Right lobe of liver (tissue), 6 donors: Measurements from ENCODE around the gene KLHL6. TPM values are rescaled to one million over a fixed set of nuclear protein-coding genes. Genes with fewer than 3 reads are reported as not detected.
A peak's percentile ranks its signal among the peaks of the same experiment; 100 is the strongest.

Experiments used
- ATAC-seq, 4 donors: fragments of 200-7000 bp; cut with Tn5 transposase; one replicate each; pipeline ENCODE4 v1.9.1; 2020; ENCODE audit warnings: mild to moderate bottlenecking in 4 of 4, moderate library complexity in 4 of 4
- DNase-seq, 3 donors: peaks; one replicate each; pipeline ENCODE4 v3.0.0-alpha.2; 2020
- H3K27ac ChIP-seq, 3 donors: fragments of 200-600 bp; one replicate each; pipeline ENCODE4 v1.8.0; 2022
- H3K27me3 ChIP-seq, 2 donors: fragments of 200-600 bp; one replicate each; pipeline ENCODE4 v1.8.0; 2022
- H3K36me3 ChIP-seq, 4 donors: fragments of 200-600 bp; sonication (generic) in 1 of 4; one replicate each; pipeline versions ENCODE4 v1.5.1 to v1.8.0; 2017 to 2022; ENCODE audit warnings: control low read depth in 1 of 4
- H3K4me1 ChIP-seq, 4 donors: fragments of 200-600 bp; sonication (generic) in 1 of 4; one replicate each; pipeline versions ENCODE4 v1.5.1 to v1.8.0; 2017 to 2022; ENCODE audit warnings: control low read depth in 1 of 4
- H3K4me3 ChIP-seq, 3 donors: fragments of 200-600 bp; one replicate each; pipeline ENCODE4 v1.8.0; 2022
- H3K9me3 ChIP-seq, 4 donors: fragments of 200-600 bp; sonication (generic) in 1 of 4; one replicate each; pipeline versions ENCODE4 v1.5.1 to v1.8.0; 2017 to 2022; ENCODE audit warnings: control low read depth in 1 of 4
- POLR2A ChIP-seq: fragments of 450-650 bp; IDR thresholded peaks from one replicate; pipeline ENCODE4 v1.6.1; 2017; ENCODE audit warnings: antibody characterized with exemption, mild to moderate bottlenecking
- WGBS: methylation state at CpG from one replicate; pipeline ENCODE4 v1.1.6; 2018; ENCODE audit warnings: low coverage, low lambda C conversion rate; ENCODE audit not compliant: insufficient coverage; ENCODE audit errors: missing lambda C conversion rate; 5-methylcytosine and 5-hydroxymethylcytosine counted together
- intact Hi-C, 2 donors: fragments of 100-400 bp; cut with DNase I; formaldehyde crosslinking; loops; one replicate each; pipeline versions ENCODE4 v1.11.2 to v1.14.1; 2022
- total RNA-seq, 6 experiments: library from RNA; depleted of rRNA in 2 of 6; stranded (reverse); fragments of >200 nt in 2 of 6; fragmentation: NEBNext Ultra II Directional in 3 of 6; extraction: Animal tissue kit (Norgen Biotek cat#: 25700) in 3 of 6; gene quantifications; one replicate each; pipeline versions ENCODE4 v1.1.0 to v1.2.4, GENCODE V29; 2016 to 2023
- TF ChIP-seq, protein P1 (sequence below), 4 donors: fragments of 200-600 bp in 3 of 4; fragments of 450-650 bp in 1 of 4; IDR thresholded peaks; one replicate each; pipeline versions ENCODE4 v1.5.1 to v1.8.0; 2016 to 2022; ENCODE audit warnings: antibody characterized with exemption in 4 of 4, mild to moderate bottlenecking in 2 of 4
- donor health status: DM: no; HTN: yes; CAD: no.
- donor health status: DM: no; HTN: no; CAD: no.
- donor health status: DM: no; HTN: no; CAD: no.
- donor health status: DM: no; HTN: yes; CAD: no.
- donor health status: DM: no; HTN: yes; CAD: no.

KLHL6 gene
- total RNA-seq, 6 experiments from 2014 or later = 0.59 to 2.7 (median 1.6) TPM

DNA sequence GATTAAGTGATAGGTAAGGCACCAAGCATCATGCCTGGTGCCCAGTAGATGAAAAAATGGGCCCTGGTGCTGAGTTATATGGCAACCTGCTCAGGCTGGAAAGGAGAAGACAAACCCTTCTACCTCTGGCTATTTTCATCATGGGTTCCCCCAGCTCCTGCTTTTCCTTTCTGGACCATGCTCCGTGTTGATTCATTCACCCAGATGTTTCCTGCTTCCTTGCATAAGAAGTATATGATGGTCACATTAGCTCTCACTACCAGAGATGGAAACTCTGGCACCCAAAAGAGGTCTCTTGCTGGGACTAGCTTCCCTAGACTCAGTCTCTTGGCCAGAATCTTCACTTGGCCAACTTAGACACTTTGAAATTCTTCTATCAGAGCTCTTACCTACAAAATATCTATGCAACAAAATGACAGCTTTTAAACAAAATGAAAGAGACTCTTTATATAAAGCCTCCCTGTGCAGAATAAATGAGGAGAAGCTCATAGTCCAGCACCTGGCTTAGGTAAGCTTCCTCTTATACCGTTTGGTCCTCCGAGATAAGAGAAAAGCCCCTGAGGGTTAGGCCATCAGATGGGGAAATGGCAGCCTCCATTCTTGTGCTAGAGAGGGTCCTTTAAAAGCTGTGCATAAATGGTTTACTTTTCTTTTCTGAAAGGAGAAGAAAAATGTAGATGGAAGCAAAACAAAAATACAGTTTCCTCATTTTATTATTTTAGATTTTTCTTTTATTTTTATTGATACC, 80.3 kb downstream of the KLHL6 start:
- no peak overlapping the region for H3K27ac ChIP-seq
- 54% methylated on average over 3 of the region's 3 CpGs for WGBS
- peaks cover 0 to 9% (median 0%) of the 10 kb centered on the region in 4 donors for H3K4me1 ChIP-seq
- no peaks in the 10 kb centered on the region for H3K36me3 ChIP-seq
- H3K9me3 ChIP-seq = no peaks in the 10 kb centered on the region
- TF ChIP-seq, protein P1, sequence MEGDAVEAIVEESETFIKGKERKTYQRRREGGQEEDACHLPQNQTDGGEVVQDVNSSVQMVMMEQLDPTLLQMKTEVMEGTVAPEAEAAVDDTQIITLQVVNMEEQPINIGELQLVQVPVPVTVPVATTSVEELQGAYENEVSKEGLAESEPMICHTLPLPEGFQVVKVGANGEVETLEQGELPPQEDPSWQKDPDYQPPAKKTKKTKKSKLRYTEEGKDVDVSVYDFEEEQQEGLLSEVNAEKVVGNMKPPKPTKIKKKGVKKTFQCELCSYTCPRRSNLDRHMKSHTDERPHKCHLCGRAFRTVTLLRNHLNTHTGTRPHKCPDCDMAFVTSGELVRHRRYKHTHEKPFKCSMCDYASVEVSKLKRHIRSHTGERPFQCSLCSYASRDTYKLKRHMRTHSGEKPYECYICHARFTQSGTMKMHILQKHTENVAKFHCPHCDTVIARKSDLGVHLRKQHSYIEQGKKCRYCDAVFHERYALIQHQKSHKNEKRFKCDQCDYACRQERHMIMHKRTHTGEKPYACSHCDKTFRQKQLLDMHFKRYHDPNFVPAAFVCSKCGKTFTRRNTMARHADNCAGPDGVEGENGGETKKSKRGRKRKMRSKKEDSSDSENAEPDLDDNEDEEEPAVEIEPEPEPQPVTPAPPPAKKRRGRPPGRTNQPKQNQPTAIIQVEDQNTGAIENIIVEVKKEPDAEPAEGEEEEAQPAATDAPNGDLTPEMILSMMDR (IDR thresholded peaks at IDR 0.05) = no peak
- no peak for TF ChIP-seq POLR2A
- no peak for DNase-seq
- no peak for ATAC-seq
- intact Hi-C loops = no loop called here
- no peaks in the 10 kb centered on the region for H3K27me3 ChIP-seq
- H3K4me3 ChIP-seq = no peak overlapping the region

DNA sequence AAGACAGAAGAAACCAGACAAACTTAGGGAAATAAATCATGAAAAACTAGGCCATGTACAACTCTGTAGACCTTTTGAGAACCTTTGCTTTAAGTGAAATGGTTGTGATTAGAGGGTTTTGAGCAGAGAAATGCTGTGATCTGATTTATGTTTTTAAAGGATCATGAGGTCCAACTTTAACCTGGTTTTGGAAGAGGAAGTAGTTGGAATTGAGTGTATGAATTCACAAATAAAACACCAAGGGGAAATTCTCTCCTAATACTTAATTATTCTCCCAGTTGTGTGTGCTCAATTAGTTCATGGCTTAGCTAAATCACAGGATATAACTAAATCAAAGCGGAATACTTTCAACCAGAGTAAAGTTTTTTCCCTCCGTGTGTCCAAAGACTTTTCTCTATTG, 81.5 kb downstream of the KLHL6 start:
- Histone ChIP-seq H3K27ac (no peak overlapping the region), H3K9me3 (no peaks in the 10 kb centered on the region), H3K4me1 (peaks cover 0 to 3% (median 1%) of the 10 kb centered on the region in 4 donors), H3K4me3 (no peak overlapping the region), H3K36me3 (no peaks in the 10 kb centered on the region), H3K27me3 (no peaks in the 10 kb centered on the region)
- WGBS = 93% methylated on average over 2 of the region's 2 CpGs
- ATAC-seq = no peak
- DNase-seq = no peak
- TF ChIP-seq, protein P1 (IDR thresholded peaks at IDR 0.05) = no peak
- intact Hi-C loops = no loop called here

DNA sequence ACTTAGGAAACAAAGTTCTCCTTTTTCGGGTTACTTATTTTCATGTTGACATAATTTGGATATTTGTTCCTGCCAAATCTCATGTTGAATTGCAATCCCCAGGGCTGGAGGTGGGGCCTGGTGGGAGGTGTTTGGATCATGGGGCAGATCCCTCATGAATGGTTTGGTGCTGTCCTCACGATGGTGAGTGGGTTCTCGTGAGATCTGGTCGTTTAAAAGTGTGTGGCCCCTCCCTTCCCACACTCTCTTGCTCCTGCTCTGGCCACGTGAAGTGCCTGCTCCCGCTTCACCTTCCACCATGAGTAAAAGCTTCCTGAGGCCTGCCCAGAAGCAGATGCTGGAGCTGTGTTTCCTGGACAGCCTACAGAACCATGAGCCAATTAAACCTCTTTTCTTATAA, 83.4 kb downstream of the KLHL6 start:
- Histone ChIP-seq H3K27ac (no peak overlapping the region), H3K27me3 (no peaks in the 10 kb centered on the region), H3K36me3 (no peaks in the 10 kb centered on the region), H3K9me3 (no peaks in the 10 kb centered on the region), H3K4me1 (peaks cover 0 to 13% (median 3%) of the 10 kb centered on the region in 4 donors), H3K4me3 (no peak overlapping the region)
- WGBS = 55% methylated on average over 3 of the region's 6 CpGs
- intact Hi-C loops = no loop called here
- DNase-seq (no peak), ATAC-seq (no peak)
- TF ChIP-seq POLR2A = no peak
- TF ChIP-seq, protein P1 (IDR thresholded peaks at IDR 0.05) = no peak

DNA sequence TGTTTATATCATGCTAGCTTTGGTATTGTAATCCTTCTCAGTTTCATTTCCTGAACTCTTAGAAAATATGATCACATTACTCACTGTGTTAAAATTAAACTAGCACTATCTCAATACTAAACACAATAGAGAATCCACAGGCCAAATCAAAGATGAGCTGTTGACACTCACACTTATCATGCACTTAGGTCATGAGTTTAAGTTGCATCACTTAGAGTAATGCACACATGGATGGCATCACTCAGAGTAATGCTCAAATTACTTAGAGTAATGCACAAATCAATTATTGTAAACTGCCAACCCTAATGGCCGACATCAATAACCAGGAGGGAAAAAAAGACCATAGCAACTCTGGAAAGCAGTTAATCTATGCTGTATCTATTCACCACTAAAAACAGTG, 87.1 kb downstream of the KLHL6 start:
- no peaks in the 10 kb centered on the region for H3K27me3 ChIP-seq
- H3K9me3 ChIP-seq = no peaks in the 10 kb centered on the region
- intact Hi-C loops = loop anchor here in 1 of 2 donors (5.0 kb wide), 1 partner anchor 299 kb away; no protein-coding TSS in a partner anchor
- DNase-seq = no peak
- peaks cover 0 to 19% (median 3%) of the 10 kb centered on the region in 4 donors for H3K4me1 ChIP-seq
- peak overlapping the region; percentile 11 to 74 (median 22) for H3K27ac ChIP-seq
- TF ChIP-seq, protein P1 (IDR thresholded peaks at IDR 0.05) = no peak
- TF ChIP-seq POLR2A = no peak
- peak overlapping the region in 1 of 3 donors; percentile 30 for H3K4me3 ChIP-seq
- 20% methylated on average over 1 of the region's 1 CpG for WGBS
- peak; percentile 66 to 69 (median 68) for ATAC-seq
- no peaks in the 10 kb centered on the region for H3K36me3 ChIP-seq
